SW 1271 (cell line): ENCODE results near the gene TMEM42.

Experiments used
- DNase-seq, 2 experiments: peaks; one replicate each; lab custom pipeline; 2025; lab: John Stamatoyannopoulos, UW

The TMEM42 gene

DNA sequence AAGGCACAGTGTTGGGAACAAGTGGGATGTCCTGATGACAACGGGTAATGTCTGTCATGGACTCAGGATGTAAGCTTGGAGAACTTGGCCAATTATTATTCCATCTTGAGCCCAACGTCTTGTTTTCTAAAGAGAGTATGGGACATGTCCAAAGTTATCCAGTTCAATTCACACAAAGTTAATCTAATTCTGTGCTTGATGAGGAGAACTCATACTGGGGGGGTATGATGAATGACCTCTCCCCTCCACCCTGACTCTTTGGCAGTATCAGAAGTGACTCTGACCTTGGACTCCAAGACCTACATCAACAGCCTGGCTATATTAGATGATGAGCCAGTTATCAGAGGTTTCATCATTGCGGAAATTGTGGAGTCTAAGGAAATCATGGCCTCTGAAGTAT, 49.0 kb downstream of the TMEM42 start:
- no peak for DNase-seq

DNA sequence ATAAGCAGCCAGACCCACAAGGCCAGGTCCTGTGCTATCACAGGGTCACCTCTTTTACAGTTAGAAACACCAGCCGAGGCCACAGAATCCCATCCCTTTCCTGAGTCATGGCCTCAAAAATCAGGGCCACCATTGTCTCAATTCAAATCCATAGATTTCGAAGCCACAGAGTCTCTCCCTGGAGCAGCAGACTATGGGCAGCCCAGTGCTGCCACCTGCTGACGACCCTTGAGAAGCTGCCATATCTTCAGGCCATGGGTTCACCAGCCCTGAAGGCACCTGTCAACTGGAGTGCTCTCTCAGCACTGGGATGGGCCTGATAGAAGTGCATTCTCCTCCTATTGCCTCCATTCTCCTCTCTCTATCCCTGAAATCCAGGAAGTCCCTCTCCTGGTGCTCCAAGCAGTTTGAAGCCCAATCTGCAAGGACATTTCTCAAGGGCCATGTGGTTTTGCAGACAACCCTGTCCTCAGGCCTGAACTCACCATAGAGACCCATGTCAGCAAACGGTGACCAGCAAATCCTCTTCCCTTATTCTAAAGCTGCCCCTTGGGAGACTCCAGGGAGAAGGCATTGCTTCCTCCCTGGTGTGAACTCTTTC, 52.3 kb downstream of the TMEM42 start:
- DNase-seq = peak in 1 of 2 experiments; percentile 45

- no peak for DNase-seq
These were observed 53.2 kb downstream of the TMEM42 start for GRCh38 chr3:44914936-44915335.
